ENCODE data around the gene KRTAP2-1. TPM values are rescaled to one million over a fixed set of nuclear protein-coding genes. Genes with fewer than 3 reads are reported as not detected.
"Not testable (repeated sequence)": the region's sequence is repeated elsewhere in the genome, so short reads cannot be mapped to it uniquely, and the experiment has no call there.

KRTAP2-1 gene
- total RNA-seq, 1 experiment from 2014 or later = not detected

DNA sequence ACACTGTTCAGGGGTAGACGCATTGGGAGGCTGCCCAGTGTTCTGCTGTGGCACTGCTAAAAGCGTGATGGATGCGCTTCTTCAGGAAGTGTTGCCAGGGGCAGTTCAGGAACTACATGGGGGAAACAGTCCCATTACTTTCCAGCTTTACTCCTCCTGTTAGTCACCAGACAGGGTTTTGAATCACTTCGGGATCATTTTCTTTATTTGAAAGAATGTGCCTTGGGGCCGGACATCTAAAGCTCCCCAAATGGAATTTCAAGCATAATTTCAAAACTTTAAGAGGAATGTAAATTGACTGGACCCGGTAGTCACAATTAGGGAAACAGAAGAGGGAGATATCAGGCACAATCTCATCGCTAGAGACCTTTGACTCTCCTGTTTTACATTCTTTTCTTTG is 1.3 kb upstream of the KRTAP2-1 start:
- H3K4me3 ChIP-seq (ENCODE audit: low read length) = peak overlapping the region; percentile 47
- H3F3A ChIP-seq (ENCODE audit: low read length, unreplicated experiment) = peaks cover 5% of the 10 kb centered on the region
- H3K36me3 ChIP-seq (ENCODE audit: low read depth, low read length) = no peaks in the 10 kb centered on the region
- DNase-seq = peak; percentile 78
- intact Hi-C loops (cut with micrococcal nuclease) = no loop called here
- POLR2A ChIA-PET (ENCODE audit: unreplicated experiment) = no interaction called here
- no peaks in the 10 kb centered on the region for H3K79me2 ChIP-seq (ENCODE audit: low read length)
- no TSS peak for BruUV-seq (replicated peaks)
- H3K4me2 ChIP-seq (ENCODE audit: low read length) = peak overlapping the region; percentile 76
- peak overlapping the region; percentile 80 for H3K27ac ChIP-seq (ENCODE audit: low read length)
- H3K4me1 ChIP-seq (ENCODE audit: insufficient read depth, low read length) = peaks cover 15% of the 10 kb centered on the region
- CTCF ChIA-PET = no interaction called here
- peak; percentile 72 for ATAC-seq
- TF ChIP-seq EZH2phosphoT487 (IDR thresholded peaks at IDR 0.05; ENCODE audit: borderline replicate concordance, low read length) (no peak), EZH2 (IDR thresholded peaks at IDR 0.05; ENCODE audit: low read length, unreplicated experiment) (no peak)
- TF ChIP-seq, protein P1, sequence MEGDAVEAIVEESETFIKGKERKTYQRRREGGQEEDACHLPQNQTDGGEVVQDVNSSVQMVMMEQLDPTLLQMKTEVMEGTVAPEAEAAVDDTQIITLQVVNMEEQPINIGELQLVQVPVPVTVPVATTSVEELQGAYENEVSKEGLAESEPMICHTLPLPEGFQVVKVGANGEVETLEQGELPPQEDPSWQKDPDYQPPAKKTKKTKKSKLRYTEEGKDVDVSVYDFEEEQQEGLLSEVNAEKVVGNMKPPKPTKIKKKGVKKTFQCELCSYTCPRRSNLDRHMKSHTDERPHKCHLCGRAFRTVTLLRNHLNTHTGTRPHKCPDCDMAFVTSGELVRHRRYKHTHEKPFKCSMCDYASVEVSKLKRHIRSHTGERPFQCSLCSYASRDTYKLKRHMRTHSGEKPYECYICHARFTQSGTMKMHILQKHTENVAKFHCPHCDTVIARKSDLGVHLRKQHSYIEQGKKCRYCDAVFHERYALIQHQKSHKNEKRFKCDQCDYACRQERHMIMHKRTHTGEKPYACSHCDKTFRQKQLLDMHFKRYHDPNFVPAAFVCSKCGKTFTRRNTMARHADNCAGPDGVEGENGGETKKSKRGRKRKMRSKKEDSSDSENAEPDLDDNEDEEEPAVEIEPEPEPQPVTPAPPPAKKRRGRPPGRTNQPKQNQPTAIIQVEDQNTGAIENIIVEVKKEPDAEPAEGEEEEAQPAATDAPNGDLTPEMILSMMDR (conservative IDR thresholded peaks at IDR 0.05; ENCODE audit: low read depth, low read length) = no peak
- peak overlapping the region; percentile 10; the same call in 1 of the 2 replicates for H3K9ac ChIP-seq (ENCODE audit: low read length)
- no peaks in the 10 kb centered on the region for H3K9me2 ChIP-seq (replicated peaks; ENCODE audit: low read length)
- H2AFZ ChIP-seq (ENCODE audit: low read length) = peak overlapping the region; percentile 53; the same call in 1 of the 2 replicates
- H3K9me3 ChIP-seq (ENCODE audit: low read length) = no peaks in the 10 kb centered on the region
- no peaks in the 10 kb centered on the region for H4K20me1 ChIP-seq (ENCODE audit: low read length)
- no peaks in the 10 kb centered on the region for H3K27me3 ChIP-seq (ENCODE audit: low read length)

DNA sequence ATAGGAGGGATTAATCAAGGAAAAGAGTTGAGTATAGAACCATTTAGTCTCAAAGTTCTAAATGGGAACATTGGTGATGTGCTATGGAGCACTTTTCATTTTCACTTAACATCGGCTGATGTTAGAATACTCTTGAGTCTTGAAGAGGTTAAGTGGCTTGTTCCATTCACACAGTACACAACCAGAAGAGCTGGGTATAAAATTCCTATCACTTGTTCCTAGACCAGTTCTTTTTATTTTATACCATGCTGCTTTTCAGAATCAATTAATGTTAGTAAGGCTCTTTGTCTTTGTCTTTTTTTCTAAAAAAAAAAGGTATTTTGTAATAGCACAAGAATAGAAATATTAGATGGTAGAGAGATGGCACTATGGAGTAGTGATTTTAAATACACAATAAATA is 4.2 kb downstream of the KRTAP2-1 start:
- H3K4me2 ChIP-seq (ENCODE audit: low read length) = no peak overlapping the region
- H3K27me3 ChIP-seq (ENCODE audit: low read length) = no peaks in the 10 kb centered on the region
- H3K9me3 ChIP-seq (ENCODE audit: low read length) = no peaks in the 10 kb centered on the region
- no peak overlapping the region for H3K9ac ChIP-seq (ENCODE audit: low read length)
- TF ChIP-seq EZH2 (IDR thresholded peaks at IDR 0.05; ENCODE audit: low read length, unreplicated experiment) = no peak
- TF ChIP-seq, protein P1 (conservative IDR thresholded peaks at IDR 0.05; ENCODE audit: low read depth, low read length) = no peak
- TF ChIP-seq EZH2phosphoT487 (IDR thresholded peaks at IDR 0.05; ENCODE audit: borderline replicate concordance, low read length) = no peak
- no TSS peak for BruUV-seq (replicated peaks)
- ChIA-PET CTCF (no interaction called here), POLR2A (ENCODE audit: unreplicated experiment) (no interaction called here)
- no peaks in the 10 kb centered on the region for H3K36me3 ChIP-seq (ENCODE audit: low read depth, low read length)
- ATAC-seq (no peak), DNase-seq (no peak)
- no peak overlapping the region for H2AFZ ChIP-seq (ENCODE audit: low read length)
- H3F3A ChIP-seq (ENCODE audit: low read length, unreplicated experiment) = no peaks in the 10 kb centered on the region
- intact Hi-C loops (cut with micrococcal nuclease) = no loop called here
- H4K20me1 ChIP-seq (ENCODE audit: low read length) = no peaks in the 10 kb centered on the region
- no peak overlapping the region for H3K27ac ChIP-seq (ENCODE audit: low read length)
- no peaks in the 10 kb centered on the region for H3K9me2 ChIP-seq (replicated peaks; ENCODE audit: low read length)
- no peaks in the 10 kb centered on the region for H3K79me2 ChIP-seq (ENCODE audit: low read length)
- H3K4me3 ChIP-seq (ENCODE audit: low read length) = no peak overlapping the region
- peaks cover 1% of the 10 kb centered on the region for H3K4me1 ChIP-seq (ENCODE audit: insufficient read depth, low read length)

DNA sequence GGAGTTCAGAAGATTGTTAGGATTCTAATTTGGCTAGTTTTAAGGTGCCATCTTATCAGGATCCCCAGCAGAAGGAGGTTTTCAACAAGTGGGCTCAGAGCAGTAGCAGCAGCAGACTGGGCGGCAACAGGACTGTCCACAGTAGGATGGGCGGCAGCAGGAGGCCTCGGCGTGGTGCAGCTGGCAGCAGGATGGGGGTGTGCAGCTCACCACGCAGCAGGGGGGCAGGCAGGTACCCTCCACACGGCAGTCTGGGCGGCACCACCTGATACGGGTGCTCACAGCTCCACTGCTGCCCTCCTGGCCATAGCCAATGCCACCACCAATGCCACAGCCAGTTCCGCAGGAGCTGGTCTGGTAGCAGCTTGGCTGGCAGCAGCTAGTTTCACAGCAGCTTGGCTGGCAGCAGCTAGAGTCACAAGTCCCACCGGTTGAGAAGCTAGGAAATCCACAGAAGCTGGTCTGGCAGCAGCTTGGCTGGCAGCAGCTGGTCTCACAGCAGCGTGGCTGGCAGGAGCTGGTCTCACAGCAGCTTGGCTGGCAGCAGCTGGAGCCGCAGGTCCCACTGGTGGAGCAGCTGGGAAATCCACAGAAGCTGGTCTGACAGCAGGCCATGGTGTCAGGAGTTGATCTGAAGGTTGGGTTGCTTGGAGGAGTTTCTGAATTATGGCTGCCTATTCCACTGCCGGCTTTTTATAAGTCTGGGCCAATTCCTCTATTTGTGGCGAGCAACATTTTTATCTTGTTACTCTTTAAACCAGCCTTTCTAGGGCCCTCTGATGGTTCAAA is 6.1 kb downstream of the KRTAP2-1 start, which contains the start of gene KRTAP1-1:
KRTAP1-1 (minus strand) TSS at position 668 of the 789 bp plus-strand sequence; CDS start at position 615, 53 bp downstream.
- H3K27ac ChIP-seq (ENCODE audit: low read length); H3K9me2 ChIP-seq (replicated peaks; ENCODE audit: low read length); intact Hi-C loops (cut with micrococcal nuclease); H3K4me3 ChIP-seq (ENCODE audit: low read length); DNase-seq; H2AFZ ChIP-seq (ENCODE audit: low read length); CTCF ChIA-PET; H3F3A ChIP-seq (ENCODE audit: low read length, unreplicated experiment); H3K4me1 ChIP-seq (ENCODE audit: insufficient read depth, low read length); H3K4me2 ChIP-seq (ENCODE audit: low read length); ATAC-seq; POLR2A ChIA-PET (ENCODE audit: unreplicated experiment); H4K20me1 ChIP-seq (ENCODE audit: low read length); H3K9ac ChIP-seq (ENCODE audit: low read length); H3K36me3 ChIP-seq (ENCODE audit: low read depth, low read length); BruUV-seq (replicated peaks); H3K27me3 ChIP-seq (ENCODE audit: low read length); H3K79me2 ChIP-seq (ENCODE audit: low read length); H3K9me3 ChIP-seq (ENCODE audit: low read length): not testable (repeated sequence)

All from PC-3 (cell line).